GM19468 (cell line): ENCODE data around the gene TAGLN.
"Not testable (repeated sequence)": the region's sequence is repeated elsewhere in the genome, so short reads cannot be mapped to it uniquely, and the experiment has no call there.

ENCODE experiments used
- ATAC-seq: cut with Tn5 transposase; IDR thresholded peaks from one replicate; pipeline ENCODE4 v1.9.1; 2021; ENCODE audit warnings: mild to moderate bottlenecking, moderate library complexity, moderate number of reproducible peaks; ENCODE audit not compliant: unreplicated experiment; ENCODE audit errors: extremely low read depth

Gene TAGLN

DNA sequence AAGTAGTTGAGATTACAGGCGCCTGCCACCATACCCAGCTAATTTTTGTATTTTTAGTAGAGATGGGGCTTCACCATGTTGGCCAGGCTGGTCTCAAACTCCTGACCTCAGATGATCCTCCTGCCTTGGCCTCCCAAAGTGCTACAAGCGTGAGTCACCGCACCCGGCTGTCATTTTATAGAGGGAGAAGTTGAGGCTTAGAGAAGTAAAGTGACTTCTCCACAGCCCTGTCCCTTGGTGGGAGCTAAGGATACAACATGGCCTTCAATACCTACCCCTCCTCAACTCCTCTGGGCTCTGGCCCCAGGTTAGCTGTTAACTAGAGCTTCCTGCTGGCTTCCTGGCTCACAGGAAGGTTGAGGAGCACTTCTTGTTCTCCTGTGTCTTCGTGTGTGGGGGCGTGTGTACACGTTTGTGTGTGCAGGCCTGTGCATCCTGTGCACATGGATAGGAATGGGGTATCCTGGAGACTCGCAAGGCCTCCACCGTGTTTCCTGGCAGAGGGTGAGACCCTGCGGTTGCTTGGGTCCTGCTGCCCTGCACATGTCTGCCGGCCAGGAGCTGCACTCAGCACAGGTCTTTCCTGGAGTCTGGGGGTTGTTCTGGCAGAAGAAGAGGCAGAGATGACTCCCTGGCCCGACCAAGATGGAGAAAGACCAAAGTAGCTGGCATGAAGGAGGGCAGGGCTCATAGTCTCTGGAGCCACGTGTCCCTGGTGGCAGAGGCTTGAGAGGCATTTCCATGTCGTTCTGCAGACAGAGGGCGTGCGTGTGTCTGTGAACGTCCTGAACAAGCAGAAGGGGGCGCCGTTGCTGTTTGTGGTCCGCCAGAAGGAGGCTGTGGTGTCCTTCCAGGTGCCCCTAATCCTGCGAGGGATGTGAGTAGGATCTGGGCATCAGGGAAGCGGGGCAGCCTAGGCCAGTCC is 18.2 kb upstream of the TAGLN start:
- no peak for ATAC-seq

DNA sequence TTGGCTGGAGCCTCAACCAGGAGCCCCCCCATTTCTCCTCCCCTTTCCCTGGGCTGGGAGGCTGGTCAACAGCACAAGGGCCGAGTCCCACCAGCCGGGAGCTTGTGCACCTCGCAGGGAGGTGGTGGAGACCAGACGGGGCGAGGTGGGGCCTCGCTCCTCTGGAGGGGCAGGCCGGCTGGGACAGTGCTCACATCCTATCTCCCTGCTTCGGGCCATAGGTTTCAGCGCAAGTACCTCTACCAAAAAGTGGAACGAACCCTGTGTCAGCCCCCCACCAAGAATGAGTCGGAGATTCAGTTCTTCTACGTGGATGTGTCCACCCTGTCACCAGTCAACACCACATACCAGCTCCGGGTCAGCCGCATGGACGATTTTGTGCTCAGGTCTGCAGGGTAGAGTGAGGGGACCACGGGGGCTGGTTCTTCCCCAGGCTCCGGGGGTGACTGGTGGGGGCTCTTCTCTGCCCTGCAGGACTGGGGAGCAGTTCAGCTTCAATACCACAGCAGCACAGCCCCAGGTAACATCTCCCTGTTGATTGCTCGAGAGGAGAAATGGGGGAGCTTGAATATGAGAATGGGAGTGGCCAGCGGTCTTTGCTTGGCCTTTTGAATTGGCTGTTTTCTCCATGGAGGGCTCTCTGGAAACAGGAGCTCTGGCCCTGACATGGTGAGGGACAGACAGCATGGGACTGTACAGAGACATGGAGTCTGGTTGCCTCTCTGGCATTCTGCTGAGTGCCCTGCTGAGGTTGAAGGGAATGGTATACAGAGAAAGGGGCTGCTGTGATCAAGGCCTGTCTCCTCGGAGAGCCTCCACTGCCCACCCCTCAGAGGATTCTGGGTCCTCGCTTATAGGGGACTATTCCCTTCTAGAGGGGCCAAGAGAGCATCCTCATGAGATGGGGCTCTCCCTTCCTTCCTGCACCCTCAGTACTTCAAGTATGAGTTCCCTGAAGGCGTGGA is 17.3 kb upstream of the TAGLN start:
- ATAC-seq = no peak

DNA sequence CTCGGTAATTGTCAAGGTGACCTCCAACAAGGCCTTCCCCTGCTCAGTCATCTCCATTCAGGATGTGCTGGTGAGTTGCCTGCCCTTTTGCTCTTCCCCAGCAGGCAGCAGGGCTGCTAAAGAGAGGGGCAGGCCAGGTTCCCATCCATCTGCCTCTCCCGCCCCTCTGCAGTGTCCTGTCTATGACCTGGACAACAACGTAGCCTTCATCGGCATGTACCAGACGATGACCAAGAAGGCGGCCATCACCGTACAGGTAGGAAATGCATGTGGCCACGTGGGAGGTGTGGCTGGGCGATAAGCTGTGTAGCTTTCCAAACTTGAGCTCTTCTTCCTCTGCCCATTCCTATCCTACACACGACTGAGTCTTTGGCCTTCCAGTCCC is 16.6 kb upstream of the TAGLN start:
- ATAC-seq = no peak

GRCh38 chr11:117183178-117183577 is 16.0 kb upstream of the TAGLN start:
- not testable (repeated sequence) for ATAC-seq

- ATAC-seq = no peak
Observed at GRCh38 chr11:117183724-117184349, 15.3 kb upstream of the TAGLN start.

DNA sequence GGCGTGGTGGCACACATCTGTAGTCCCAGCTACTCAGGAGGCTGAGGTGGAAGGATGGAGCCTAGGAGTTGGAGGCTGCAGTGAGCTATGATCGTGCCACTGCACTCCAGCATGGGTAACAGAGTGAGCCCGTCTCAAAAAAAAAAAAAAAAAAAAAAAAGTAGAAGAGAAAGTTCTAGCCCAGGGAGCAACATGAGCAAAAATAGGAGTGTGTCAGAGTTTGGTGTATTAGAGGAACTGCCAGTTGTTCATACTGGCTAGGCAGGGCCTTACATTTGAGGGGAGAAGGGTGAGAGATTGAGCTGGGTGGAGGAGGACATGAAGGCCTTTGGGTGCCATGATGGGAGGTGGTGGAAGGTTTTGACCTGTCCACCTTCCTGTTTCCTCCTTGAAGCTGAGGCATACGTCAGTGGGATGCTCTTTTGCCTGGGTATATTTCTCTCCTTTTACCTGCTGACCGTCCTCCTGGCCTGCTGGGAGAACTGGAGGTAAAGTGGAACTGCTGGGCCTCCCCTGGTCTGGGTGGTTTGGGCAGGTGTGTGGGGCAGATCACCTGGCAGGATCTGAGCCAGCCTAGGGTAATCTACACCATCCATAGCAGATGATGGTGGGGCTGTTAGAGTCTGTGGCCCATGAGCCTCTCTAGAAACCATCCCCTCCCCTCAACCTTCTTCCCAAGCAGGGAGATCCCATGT is 13.3 kb upstream of the TAGLN start:
- ATAC-seq = no peak

DNA sequence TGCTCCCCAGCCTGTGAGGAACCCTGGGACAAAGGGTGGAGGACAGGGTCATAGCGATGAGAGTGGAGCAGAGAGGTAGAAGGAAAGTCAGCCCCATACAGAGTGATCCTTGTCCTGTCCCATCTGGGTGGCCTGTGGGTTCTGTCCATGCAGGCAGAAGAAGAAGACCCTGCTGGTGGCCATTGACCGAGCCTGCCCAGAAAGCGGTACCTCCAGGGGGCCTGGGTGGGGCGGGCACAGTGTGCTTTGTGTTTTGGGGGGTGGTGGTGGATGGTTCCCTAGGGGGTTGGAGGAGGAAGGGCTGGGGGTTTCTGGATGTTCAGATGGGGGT is 12.8 kb upstream of the TAGLN start:
- ATAC-seq = no peak

DNA sequence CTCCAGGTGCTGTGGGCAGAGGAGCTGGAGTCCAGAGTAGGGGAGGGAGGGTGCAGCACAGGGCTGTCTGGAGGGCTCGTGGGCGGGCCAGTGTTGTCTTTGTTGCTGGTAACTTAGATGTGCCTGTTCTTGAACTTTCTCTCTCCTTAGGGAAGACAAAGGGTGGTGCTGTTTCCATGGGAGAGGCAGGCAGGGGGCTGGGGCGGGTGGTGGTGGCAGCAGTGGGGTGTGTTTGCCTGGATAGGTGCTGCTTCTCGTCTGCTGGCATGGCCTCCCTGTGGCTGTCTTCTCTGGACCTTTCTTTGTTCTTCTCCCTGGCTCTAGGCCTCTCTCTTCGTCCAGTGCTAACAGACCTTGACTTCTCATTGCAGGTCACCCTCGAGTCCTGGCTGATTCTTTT is 12.2 kb upstream of the TAGLN start:
- no peak for ATAC-seq

GRCh38 chr11:117187428-117187798 is 11.8 kb upstream of the TAGLN start:
- ATAC-seq = no peak

DNA sequence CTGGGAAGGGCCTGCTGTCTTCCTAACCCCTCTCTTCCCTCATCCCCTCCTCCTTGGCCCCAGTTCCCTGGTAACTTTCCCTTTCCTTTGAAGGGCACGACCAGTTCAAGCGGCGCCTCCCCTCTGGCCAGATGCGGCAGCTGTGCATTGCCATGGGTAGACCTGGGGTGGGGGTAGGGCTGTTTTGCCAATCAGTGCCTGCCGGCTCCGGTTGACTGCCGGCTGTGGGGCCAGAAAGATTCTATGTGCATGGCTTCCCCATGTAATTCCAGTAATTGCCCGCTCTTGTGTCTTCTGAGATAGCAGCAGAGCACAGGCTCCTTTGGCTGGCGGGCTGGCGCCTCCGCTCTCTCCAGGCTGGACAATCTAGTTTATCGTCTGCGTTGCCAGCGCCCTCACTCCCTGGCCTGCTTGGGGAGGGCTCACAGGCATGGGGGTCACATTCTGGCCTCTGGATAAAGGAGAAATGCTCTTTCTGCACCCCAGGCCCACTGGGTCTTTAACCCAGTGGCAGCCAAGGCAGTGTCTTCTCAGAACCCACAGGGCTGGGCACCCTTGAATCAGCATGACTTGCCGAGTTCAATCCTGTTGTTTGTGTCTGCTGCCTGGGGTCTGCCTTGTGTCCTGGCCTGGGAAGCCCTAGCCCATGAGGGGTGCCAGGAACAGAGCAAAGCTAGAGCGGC is 11.2 kb upstream of the TAGLN start:
- ATAC-seq = no peak

DNA sequence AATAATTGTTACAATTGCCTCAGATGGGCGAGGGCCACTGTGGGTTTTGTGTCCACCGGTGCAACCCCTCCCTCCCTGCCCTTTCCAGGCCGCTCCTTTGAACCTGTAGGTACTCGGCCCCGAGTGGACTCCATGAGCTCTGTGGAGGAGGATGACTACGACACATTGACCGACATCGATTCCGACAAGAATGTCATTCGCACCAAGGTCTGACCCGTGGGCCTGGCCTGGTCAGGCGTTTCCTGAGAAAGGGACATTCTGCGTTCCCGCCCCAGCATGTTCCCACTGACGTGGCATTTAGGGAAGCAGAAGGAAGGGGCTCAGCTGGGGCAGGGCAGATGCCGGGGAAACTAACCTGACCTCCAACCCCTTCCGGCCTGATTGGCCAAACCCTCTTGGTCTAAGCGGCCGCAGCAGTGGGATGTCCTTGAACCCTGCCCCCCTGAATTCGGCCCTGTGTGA is 10.5 kb upstream of the TAGLN start:
- ATAC-seq = no peak

GRCh38 chr11:117189191-117189940 is 9.8 kb upstream of the TAGLN start:
- ATAC-seq = no peak

GRCh38 chr11:117189941-117190544 is 9.1 kb upstream of the TAGLN start:
- no peak for ATAC-seq

DNA sequence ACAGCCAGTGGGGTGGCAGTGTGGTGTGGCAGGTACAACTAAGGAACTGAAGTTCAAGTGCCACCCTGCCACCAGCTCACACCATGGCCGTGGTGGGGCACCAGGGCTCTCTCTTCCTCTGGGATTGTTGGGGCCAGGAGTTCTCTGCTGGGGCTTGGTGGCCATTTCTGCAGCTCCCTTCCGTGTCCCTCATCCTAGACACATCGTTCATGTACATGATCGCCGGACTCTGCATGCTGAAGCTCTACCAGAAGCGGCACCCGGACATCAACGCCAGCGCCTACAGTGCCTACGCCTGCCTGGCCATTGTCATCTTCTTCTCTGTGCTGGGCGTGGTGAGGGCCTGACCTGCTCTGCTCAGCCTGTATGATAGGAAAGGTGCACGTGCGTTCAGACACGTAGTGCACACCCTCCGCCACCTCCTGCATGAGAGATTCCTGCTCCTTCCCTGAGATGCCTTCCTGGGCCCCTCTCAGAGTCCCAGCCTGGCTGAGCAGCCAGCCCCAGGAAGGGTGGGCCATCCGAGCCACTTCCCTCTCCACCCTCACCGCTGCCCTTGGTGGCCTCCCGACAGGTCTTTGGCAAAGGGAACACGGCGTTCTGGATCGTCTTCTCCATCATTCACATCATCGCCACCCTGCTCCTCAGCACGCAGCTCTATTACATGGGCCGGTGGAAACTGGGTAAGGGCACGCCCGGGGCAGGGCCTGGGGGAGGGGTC is 7.3 kb upstream of the TAGLN start:
- no peak for ATAC-seq

- no peak for ATAC-seq
Observed at GRCh38 chr11:117192401-117192875, 6.7 kb upstream of the TAGLN start.

- ATAC-seq = no peak
Observed at GRCh38 chr11:117193130-117194020, 5.8 kb upstream of the TAGLN start.

DNA sequence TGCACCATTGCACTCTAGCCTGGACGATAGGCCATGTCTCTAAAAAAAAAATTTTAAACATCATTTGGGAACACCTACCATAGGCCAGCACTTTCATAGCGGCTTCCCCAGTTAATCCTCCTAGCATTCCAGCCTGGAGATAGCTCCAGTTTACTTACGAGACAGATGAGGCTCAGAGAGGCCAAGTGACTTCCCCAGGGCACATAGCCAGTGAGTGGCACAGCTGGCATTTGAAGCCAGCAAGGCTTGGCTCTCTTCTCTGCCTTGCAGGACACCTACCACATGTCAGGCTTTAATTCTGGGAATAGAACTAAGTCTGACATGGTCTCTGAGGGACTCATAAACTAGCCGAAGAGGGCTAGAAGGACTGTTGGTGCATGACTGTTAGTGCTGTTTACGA is 4.9 kb upstream of the TAGLN start:
- no peak for ATAC-seq
